HTERT RPE-1 (cell line): ENCODE results near the gene ZNHIT6.
"Not testable (repeated sequence)": the region's sequence is repeated elsewhere in the genome, so short reads cannot be mapped to it uniquely, and the experiment has no call there.

Experiments
- in situ Hi-C: fragments of 300-500 bp; cut with MboI; formaldehyde crosslinking; loops from 4 replicates; pipeline ENCODE4 v1.14.3; 2020; ENCODE audit warnings: low sequenced_read_pairs

ZNHIT6 gene

DNA sequence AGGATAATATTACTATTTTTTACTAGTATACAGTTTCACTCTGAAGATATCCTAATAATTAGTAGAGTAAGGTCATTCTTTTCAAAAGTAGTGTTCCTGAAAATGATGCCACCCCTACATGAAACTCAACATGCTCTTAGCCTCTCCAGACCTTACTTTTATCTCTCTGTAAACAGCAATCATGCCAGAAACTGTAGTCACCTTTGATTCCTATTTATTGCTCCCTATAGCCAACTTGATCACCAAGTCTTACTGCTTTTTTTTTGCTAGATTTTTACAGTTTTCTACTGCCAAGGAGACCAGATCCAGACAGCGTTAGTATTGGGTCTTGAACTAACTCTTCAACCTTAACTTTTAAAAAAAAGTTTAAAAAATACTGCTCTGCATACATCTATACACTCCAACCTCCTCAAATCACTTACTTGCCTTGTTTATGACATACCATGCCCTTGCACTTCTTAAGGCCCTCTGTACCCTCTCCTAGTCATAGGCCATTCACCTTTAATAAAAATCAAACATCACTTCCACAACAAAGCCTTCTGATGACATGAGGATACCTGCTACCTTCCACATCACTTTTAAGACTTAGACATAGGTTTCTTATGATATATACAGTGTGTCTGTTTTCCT lies 36.1 kb downstream of the ZNHIT6 start:
- in situ Hi-C loops, result no loop called here

DNA sequence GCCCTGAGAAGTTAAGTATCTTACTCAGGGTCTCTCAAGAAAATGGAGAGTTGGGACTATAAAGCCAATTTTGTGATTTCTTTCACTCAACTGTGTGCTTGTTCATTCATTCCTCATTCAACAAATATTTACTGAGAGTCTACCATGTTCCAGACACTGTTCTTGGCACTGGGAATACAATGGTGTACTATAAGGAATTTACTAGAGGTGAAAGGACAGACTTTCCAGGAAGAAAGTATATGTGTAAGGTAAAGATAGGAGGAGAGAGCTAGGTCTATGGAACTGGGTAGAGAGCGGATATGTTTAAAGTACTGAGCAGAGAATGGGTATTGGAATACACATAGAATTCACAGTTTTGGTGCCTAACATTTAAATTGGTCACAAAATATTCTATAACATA lies 42.3 kb downstream of the ZNHIT6 start:
- in situ Hi-C loops, result no loop called here

GRCh38 chr1:85663382-85663781 lies 44.9 kb downstream of the ZNHIT6 start:
- in situ Hi-C loops, result no loop called here

- in situ Hi-C loops, result no loop called here
Observed at GRCh38 chr1:85661767-85662166, 46.5 kb downstream of the ZNHIT6 start.

- in situ Hi-C loops, result no loop called here
Observed at GRCh38 chr1:85660541-85660940, 47.7 kb downstream of the ZNHIT6 start.

DNA sequence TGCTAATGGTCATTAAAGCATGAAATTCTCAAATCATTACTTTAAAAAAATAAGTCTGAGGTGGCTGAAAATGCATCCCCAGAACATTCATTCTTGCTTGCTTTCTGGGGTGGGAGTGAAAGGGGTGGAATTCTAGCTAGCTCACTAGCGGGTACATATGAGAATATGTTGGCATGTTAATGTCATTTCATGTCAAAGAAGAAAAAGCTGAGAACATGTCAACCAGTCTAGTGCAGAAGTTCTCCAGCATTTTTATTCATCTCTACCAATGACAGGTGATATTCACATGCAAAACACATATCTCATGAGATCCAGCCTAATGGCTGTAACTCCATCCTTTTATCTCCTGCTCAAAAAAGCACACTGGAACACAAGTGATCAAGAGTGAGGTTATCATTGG lies 49.1 kb downstream of the ZNHIT6 start:
- in situ Hi-C loops, result no loop called here

- in situ Hi-C loops, result no loop called here
Observed at GRCh38 chr1:85656948-85657347, 51.3 kb downstream of the ZNHIT6 start.

DNA sequence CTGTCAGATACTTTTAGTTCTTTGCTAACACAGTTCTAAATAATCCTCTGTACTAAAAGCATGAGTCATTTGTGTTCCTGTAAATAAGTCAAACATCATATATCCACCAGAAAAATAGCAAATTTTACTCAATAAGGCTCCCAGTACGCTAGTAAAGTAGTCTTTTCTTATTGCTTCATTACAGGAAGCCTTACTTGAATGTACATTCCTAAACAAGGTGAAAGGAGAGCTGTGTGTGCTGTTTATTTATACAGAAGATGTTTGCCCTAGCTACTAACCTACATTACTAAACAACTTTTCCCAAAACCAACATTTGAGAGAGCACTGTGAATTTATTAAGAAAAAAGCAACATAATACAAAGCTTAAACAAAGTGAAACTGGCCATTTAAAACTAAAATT lies 52.0 kb downstream of the ZNHIT6 start:
- in situ Hi-C loops, result no loop called here

DNA sequence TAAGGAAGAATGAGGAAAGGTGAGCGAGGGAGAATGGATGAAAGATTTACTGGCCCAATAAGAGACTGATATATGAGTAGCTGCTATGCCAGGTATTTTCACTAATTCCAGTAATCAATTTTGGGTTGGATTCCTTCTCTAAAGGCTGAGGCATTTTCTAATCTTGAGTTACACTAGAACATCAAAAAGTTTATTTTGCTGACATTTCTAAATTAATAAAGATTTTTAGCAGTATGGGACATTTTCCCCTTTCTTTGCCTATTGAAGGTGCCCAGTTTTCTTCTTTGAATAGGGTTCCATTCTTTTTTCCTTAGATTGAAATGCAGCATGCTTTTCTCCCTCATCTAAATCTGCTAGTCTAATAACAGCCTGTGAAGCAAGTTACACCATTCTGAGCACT lies 52.9 kb downstream of the ZNHIT6 start:
- in situ Hi-C loops, result no loop called here

GRCh38 chr1:85654066-85654782 lies 54.0 kb downstream of the ZNHIT6 start:
- in situ Hi-C loops, result no loop called here

DNA sequence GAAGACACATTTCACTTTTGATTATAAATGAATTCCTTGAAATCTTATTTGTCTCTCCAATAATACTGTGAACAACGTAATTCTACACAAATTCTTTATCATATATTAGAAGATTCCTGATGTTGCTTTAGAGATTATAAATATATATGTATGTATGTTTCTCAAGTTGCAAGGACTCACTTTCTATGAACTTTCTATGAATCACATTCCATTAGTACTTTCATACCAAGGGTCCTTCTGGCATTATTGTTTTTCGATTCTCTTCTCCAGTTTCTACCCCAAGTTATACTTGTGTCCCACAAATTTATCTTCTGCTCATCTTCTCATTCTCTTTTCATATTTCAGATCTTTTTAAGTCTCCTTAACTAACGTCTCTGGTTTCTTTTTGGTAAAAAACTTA lies 55.9 kb downstream of the ZNHIT6 start:
- in situ Hi-C loops, result no loop called here

GRCh38 chr1:85650645-85651044 lies 57.6 kb downstream of the ZNHIT6 start:
- in situ Hi-C loops, result no loop called here

DNA sequence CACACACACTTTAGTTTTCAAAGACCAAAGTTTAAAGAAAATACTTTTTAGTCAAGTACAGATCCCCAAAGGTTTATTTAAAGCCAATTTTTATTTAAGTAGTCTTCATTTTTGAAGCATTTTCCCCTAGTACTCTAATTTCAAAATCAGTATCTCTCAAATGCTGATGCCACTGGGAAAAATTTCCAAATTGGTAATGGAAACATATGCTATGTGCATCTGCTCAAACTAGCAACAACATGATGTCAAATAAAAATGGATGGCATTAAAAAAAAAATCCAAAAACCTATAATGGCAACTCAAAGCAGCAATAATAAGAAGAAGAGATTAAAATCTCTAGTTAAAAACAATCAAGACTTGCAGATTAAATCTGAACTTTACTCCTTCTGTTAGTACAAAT lies 58.6 kb downstream of the ZNHIT6 start:
- in situ Hi-C loops, result no loop called here

GRCh38 chr1:85641598-85642556 lies 66.4 kb downstream of the ZNHIT6 start:
- in situ Hi-C loops, result not testable (repeated sequence)

DNA sequence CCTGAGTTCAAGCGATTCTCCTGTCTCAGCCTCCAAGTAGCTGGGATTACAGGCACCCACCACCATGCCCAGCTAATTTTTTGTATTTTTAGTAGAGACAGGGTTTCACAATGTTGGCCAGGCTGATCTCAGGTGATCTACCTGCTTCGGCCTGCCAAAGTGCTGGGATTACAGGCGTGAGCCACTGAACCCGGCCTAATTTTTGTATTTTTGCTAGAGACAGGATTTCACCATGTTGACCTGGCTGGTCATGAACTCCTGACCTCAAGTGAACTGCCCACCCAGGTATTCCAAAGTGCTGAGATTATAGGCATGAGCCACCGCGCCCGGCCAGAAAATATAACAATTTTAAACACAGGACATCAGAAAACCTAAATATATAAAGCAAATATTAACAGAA lies 68.3 kb downstream of the ZNHIT6 start:
- in situ Hi-C loops, result not testable (repeated sequence)

DNA sequence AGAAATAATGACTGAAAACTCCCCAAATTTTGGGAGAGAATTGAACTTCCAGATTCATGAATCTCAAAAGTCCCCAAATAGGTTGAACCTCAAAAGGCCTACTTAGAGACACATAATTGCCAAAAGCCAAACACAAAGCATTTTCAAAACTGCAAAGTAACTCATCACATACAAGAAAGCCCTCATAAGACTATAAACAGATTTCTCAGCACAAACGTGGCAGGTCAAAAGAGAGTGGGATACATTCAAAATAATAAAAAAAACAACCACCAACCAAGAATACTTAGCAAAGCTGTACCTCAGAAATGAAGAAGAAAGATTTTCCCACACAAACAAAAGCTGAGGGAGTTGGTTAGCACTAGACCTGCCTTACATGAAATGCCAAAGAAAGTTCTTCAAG lies 69.8 kb downstream of the ZNHIT6 start:
- in situ Hi-C loops, result no loop called here

GRCh38 chr1:85630493-85630892 lies 77.7 kb downstream of the ZNHIT6 start:
- in situ Hi-C loops, result no loop called here

- in situ Hi-C loops, result no loop called here
Observed at GRCh38 chr1:85629532-85629920, 78.7 kb downstream of the ZNHIT6 start.

DNA sequence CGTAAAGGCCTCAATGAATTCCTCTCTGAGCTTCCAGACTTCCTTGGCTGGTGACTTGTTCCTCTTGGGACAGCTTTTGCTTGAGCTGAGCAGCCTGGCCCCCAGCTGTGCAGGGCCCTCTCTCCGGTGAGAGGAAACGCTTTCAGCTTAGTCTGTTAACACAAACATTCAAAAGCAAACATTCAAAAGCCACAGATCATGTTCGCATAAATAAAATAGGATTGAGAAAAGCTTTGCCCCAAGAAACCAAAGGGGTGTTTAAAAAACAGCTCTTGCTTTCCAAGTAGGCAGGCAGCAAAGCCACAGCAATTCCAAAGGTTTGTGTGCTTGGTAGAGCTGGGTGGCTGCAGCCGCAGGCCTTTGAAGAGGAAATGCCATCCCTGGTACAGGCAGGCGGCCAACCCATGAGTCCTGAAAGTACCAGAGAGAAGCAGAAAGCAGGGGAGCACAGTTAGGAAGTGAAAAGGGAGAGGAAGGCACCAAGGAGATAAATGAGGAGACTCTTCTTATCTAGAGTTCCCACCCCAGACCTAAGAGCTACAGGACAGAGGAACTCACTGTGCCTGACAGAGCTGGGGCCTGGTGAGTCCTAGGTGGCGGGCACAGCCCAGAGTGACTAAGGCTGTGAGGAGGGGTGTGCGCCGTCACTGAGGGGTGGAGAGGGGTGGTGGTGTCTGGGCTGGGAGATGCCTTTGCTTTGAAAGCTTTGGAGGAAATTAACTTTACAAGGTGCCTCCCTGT lies 79.3 kb downstream of the ZNHIT6 start:
- in situ Hi-C loops, result no loop called here

DNA sequence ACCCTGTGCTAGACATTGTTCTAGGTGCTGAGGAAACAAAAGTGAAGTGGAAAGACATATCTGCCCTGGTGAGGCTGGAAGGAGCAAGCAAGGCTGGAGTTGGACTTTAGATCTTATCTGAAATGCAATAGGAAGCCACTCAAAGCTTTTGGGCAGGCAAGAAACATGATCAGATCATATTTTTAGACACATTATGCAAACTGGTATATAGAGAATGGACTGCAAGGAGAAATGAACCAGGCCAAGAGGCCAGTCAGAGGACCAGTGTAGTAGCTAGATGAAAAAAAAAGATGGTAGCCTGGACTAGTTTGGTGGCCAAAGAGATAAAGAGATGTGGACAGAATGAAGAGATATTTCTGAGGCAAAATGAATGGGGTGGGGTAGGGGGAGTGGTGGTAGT lies 81.4 kb downstream of the ZNHIT6 start:
- in situ Hi-C loops, result no loop called here

- in situ Hi-C loops, result no loop called here
Observed at GRCh38 chr1:85624361-85624760, 83.9 kb downstream of the ZNHIT6 start.
